HEK293T (cell line): ENCODE measurements around the gene CEACAM19.

ENCODE experiments used
- BHLHE40 ChIP-seq: fragments of 450-650 bp; IDR thresholded peaks from 2 replicates; pipeline ENCODE4 v1.6.1; 2016; ENCODE audit warnings: mild to moderate bottlenecking, moderate library complexity, borderline replicate concordance
- CTBP1 ChIP-seq: fragments of 450-650 bp; IDR thresholded peaks from 2 replicates; pipeline ENCODE4 v1.6.1; 2016; ENCODE audit warnings: borderline replicate concordance
- ELF4 ChIP-seq: fragments of 450-650 bp; IDR thresholded peaks from 2 replicates; pipeline ENCODE4 v1.6.1; 2017; ENCODE audit warnings: antibody characterized with exemption
- FOXM1 ChIP-seq: fragments of 450-650 bp; IDR thresholded peaks from 2 replicates; pipeline ENCODE4 v1.6.1; 2017; ENCODE audit warnings: mild to moderate bottlenecking, borderline replicate concordance
- HDGF ChIP-seq: fragments of 450-650 bp; IDR thresholded peaks from 2 replicates; pipeline ENCODE4 v1.6.1; 2017; ENCODE audit warnings: antibody characterized with exemption, borderline replicate concordance
- LEF1 ChIP-seq: fragments of 450-650 bp; IDR thresholded peaks from 2 replicates; pipeline ENCODE4 v1.6.1; 2017; ENCODE audit warnings: mild to moderate bottlenecking, borderline replicate concordance
- NFRKB ChIP-seq: fragments of 450-650 bp; IDR thresholded peaks from 2 replicates; pipeline ENCODE4 v1.6.1; 2016; ENCODE audit warnings: mild to moderate bottlenecking, moderate library complexity
- PKNOX1 ChIP-seq: fragments of 450-650 bp; IDR thresholded peaks from 2 replicates; pipeline ENCODE4 v1.6.1; 2016
- SP1 ChIP-seq: fragments of 450-650 bp; IDR thresholded peaks from 2 replicates; pipeline ENCODE4 v1.6.1; 2017
- SUZ12 ChIP-seq: fragments of 450-650 bp; IDR thresholded peaks from 2 replicates; pipeline ENCODE4 v1.6.1; 2016; ENCODE audit warnings: mild to moderate bottlenecking
- ZNF384 ChIP-seq: fragments of 450-650 bp; IDR thresholded peaks from 2 replicates; pipeline ENCODE4 v1.6.1; 2016

GRCh38 chr19:44708940-44709339 is 37.7 kb downstream of the CEACAM19 start:
- TF ChIP-seq PKNOX1 (no peak), ELF4 (no peak), NFRKB (no peak), SUZ12 (no peak), LEF1 (no peak), CTBP1 (no peak), BHLHE40 (no peak), FOXM1 (no peak), ZNF384 (no peak), HDGF (no peak), SP1 (no peak)
